ENCODE data around the gene TMIGD1. TPM values are rescaled to one million over a fixed set of nuclear protein-coding genes. Genes with fewer than 3 reads are reported as not detected.

Gene TMIGD1
- total and polyA plus RNA-seq, 2 of the 13 experiments (the other 11 are each of a cell fraction or from before 2014, with no cell fraction given), result not detected

DNA sequence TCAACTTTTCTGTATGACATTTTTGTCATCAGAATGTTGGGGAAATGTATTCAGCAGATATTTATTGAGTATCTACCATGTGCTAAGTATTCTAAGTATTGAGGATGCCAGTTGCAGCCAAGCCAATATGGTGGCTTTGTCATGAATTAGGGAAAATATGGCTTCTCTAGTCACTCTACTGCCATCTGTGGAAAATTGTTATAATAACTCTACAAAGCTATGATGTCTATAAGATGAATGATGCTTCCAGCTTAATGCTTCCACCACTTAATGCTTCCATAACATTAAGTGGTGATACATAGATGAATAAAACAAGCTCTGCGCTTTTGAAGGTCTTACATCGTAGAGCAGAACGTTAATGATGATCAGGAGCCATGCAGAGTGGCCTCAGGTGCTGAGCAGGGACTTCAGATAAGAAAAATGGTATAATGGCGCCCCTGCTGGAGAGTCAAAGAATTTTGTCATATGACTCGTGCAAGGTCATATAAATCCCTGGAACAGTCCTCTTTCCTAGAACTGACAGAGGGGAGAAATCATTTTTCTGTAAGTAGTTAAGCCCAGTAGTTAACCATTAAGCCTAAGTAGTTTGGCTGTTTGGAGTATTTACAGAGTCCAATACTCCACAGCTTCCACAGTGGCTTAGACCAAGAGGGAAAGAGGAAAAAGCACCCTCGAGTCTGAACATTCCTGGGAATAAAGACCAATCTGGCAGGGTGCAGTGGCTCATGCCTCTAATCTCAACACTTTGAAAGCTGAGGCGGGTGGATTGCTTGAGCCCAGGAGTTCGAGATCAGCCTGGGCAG, 2.7 kb upstream of the TMIGD1 start (continued):
- peak; percentile 49; the same call in 1 of the 2 replicates for TF ChIP-seq HOXA3 (CRISPR knock-in tag; IDR thresholded peaks at IDR 0.05)
- TF ChIP-seq MED8 (CRISPR knock-in tag; IDR thresholded peaks at IDR 0.05; ENCODE audit: insufficient replicate concordance), result no peak
- TF ChIP-seq, protein P1, sequence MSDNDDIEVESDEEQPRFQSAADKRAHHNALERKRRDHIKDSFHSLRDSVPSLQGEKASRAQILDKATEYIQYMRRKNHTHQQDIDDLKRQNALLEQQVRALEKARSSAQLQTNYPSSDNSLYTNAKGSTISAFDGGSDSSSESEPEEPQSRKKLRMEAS (IDR thresholded peaks at IDR 0.05), result no peak
- TF ChIP-seq, protein P2, sequence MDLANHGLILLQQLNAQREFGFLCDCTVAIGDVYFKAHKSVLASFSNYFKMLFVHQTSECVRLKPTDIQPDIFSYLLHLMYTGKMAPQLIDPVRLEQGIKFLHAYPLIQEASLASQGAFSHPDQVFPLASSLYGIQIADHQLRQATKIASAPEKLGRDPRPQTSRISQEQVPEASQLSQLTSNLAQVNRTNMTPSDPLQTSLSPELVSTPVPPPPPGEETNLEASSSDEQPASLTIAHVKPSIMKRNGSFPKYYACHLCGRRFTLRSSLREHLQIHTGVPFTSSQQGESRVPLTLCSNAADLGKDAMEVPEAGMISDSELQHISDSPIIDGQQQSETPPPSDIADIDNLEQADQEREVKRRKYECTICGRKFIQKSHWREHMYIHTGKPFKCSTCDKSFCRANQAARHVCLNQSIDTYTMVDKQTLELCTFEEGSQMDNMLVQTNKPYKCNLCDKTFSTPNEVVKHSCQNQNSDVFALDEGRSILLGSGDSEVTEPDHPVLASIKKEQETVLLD (CRISPR knock-in tag; IDR thresholded peaks at IDR 0.05; ENCODE audit: low read depth), result no peak
- no peak for TF ChIP-seq ZFP62 (CRISPR knock-in tag; IDR thresholded peaks at IDR 0.05)
- 0 out of 2 replicates have a peak, but pooled peaks have one; percentile 33 for TF ChIP-seq ZFP1 (CRISPR knock-in tag; IDR thresholded peaks at IDR 0.05)
- no peak for TF ChIP-seq KLF15 (CRISPR knock-in tag; IDR thresholded peaks at IDR 0.05; ENCODE audit: borderline replicate concordance)
- TF ChIP-seq, protein P3, sequence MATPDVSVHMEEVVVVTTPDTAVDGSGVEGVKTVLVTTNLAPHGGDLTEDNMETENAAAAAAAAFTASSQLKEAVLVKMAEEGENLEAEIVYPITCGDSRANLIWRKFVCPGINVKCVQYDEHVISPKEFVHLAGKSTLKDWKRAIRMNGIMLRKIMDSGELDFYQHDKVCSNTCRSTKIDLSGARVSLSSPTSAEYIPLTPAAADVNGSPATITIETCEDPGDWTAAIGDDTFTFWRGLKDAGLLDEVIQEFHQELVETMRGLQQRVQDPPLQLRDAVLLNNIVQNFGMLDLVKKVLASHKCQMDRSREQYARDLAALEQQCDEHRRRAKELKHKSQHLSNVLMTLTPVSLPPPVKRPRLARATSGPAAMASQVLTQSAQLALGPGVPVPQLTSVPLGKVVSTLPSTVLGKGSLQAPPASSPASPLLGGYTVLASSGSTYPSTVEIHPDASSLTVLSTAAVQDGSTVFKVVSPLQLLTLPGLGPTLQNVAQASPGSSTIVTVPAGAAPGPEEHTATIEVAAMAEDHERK (CRISPR knock-in tag; IDR thresholded peaks at IDR 0.05; ENCODE audit: low read depth), result no peak
- TF ChIP-seq, protein P4, sequence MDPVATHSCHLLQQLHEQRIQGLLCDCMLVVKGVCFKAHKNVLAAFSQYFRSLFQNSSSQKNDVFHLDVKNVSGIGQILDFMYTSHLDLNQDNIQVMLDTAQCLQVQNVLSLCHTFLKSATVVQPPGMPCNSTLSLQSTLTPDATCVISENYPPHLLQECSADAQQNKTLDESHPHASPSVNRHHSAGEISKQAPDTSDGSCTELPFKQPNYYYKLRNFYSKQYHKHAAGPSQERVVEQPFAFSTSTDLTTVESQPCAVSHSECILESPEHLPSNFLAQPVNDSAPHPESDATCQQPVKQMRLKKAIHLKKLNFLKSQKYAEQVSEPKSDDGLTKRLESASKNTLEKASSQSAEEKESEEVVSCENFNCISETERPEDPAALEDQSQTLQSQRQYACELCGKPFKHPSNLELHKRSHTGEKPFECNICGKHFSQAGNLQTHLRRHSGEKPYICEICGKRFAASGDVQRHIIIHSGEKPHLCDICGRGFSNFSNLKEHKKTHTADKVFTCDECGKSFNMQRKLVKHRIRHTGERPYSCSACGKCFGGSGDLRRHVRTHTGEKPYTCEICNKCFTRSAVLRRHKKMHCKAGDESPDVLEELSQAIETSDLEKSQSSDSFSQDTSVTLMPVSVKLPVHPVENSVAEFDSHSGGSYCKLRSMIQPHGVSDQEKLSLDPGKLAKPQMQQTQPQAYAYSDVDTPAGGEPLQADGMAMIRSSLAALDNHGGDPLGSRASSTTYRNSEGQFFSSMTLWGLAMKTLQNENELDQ (CRISPR knock-in tag; IDR thresholded peaks at IDR 0.05; ENCODE audit: borderline replicate concordance), result no peak
- TF ChIP-seq ELF4 (CRISPR knock-in tag; IDR thresholded peaks at IDR 0.05; ENCODE audit: borderline replicate concordance), result 0 out of 2 replicates have a peak, but pooled peaks have one; percentile 58
- TF ChIP-seq, protein P5, sequence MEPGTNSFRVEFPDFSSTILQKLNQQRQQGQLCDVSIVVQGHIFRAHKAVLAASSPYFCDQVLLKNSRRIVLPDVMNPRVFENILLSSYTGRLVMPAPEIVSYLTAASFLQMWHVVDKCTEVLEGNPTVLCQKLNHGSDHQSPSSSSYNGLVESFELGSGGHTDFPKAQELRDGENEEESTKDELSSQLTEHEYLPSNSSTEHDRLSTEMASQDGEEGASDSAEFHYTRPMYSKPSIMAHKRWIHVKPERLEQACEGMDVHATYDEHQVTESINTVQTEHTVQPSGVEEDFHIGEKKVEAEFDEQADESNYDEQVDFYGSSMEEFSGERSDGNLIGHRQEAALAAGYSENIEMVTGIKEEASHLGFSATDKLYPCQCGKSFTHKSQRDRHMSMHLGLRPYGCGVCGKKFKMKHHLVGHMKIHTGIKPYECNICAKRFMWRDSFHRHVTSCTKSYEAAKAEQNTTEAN (CRISPR knock-in tag; conservative IDR thresholded peaks at IDR 0.05), result no peak
- no peak for TF ChIP-seq ZNF737 (CRISPR knock-in tag; IDR thresholded peaks at IDR 0.05; ENCODE audit: borderline replicate concordance)
- 0 out of 2 replicates have a peak, but pooled peaks have one; percentile 22 for TF ChIP-seq MAFF (IDR thresholded peaks at IDR 0.05; ENCODE audit: low read depth, low read length)
- TF ChIP-seq FOXK1 (CRISPR knock-in tag; IDR thresholded peaks at IDR 0.05; ENCODE audit: borderline replicate concordance, low read depth), result peak; percentile 48; the same call in 1 of the 2 replicates
- no peak for TF ChIP-seq SIN3B (IDR thresholded peaks at IDR 0.05; ENCODE audit: low read length)
- TF ChIP-seq ZNF792 (CRISPR knock-in tag; IDR thresholded peaks at IDR 0.05), result peak; percentile 69; the same call in 1 of the 2 replicates
- TF ChIP-seq ZNF207 (IDR thresholded peaks at IDR 0.05; ENCODE audit: borderline replicate concordance), result no peak
- TF ChIP-seq ZNF549 (CRISPR knock-in tag; IDR thresholded peaks at IDR 0.05), result no peak
- no peak for TF ChIP-seq ZNF296 (CRISPR knock-in tag; conservative IDR thresholded peaks at IDR 0.05)
- TF ChIP-seq ZNF337 (CRISPR knock-in tag; IDR thresholded peaks at IDR 0.05; ENCODE audit: borderline replicate concordance, low read depth), result no peak
- TF ChIP-seq, protein P6, sequence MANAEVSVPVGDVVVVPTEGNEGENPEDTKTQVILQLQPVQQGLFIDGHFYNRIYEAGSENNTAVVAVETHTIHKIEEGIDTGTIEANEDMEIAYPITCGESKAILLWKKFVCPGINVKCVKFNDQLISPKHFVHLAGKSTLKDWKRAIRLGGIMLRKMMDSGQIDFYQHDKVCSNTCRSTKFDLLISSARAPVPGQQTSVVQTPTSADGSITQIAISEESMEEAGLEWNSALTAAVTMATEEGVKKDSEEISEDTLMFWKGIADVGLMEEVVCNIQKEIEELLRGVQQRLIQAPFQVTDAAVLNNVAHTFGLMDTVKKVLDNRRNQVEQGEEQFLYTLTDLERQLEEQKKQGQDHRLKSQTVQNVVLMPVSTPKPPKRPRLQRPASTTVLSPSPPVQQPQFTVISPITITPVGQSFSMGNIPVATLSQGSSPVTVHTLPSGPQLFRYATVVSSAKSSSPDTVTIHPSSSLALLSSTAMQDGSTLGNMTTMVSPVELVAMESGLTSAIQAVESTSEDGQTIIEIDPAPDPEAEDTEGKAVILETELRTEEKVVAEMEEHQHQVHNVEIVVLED (CRISPR knock-in tag; IDR thresholded peaks at IDR 0.05; ENCODE audit: borderline replicate concordance), result 0 out of 2 replicates have a peak, but pooled peaks have one; percentile 10
